HEK293 (cell line): ENCODE results near the gene IQSEC1.

Experiments used
- CTCF ChIA-PET: fragments of 350-600 bp; formaldehyde crosslinking; extraction: SDS; loops from one replicate; lab custom pipeline; 2021; ENCODE audit warnings: antibody characterized with exemption; lab: Yijun Ruan, JAX
- POLR2A ChIA-PET: fragments of 300-600 bp; formaldehyde crosslinking; extraction: SDS; loops from one replicate; lab custom pipeline; 2020; ENCODE audit warnings: antibody characterized with exemption, inconsistent platforms; lab: Yijun Ruan, JAX
- H3K27ac ChIP-seq: fragments of 200-500 bp; sonication (Bioruptor generic); 2 replicates; pipeline ENCODE4 v1.5.1; 2014; ENCODE audit warnings: low read depth, low read length, control low read depth, inconsistent platforms; ENCODE audit errors: extremely low read depth
- H3K36me3 ChIP-seq, 2 experiments: fragments of 200-500 bp in 1 of 2; sonication (Bioruptor generic) in 1 of 2; 1 replicate in 1 of 2; 2 replicates in 1 of 2; pipeline ENCODE4 v1.5.1; 2014 to 2017; ENCODE audit warnings: inconsistent platforms in 2 of 2, low read length in 2 of 2; ENCODE audit not compliant: control insufficient read depth in 2 of 2, insufficient read depth in 1 of 2
- H3K4me1 ChIP-seq: fragments of 200-500 bp; sonication (Bioruptor generic); 2 replicates; pipeline ENCODE4 v1.5.1; 2014; ENCODE audit warnings: mild to moderate bottlenecking, low read length, inconsistent platforms; ENCODE audit not compliant: control insufficient read depth, insufficient read depth
- H3K4me3 ChIP-seq: 2 replicates; pipeline ENCODE4 v1.5.1; 2011; ENCODE audit warnings: low read depth, mild to moderate bottlenecking, control low read depth, low read length, moderate library complexity
- H3K9me3 ChIP-seq: fragments of 200-500 bp; sonication (Bioruptor generic); 2 replicates; pipeline ENCODE4 v1.5.1; 2014; ENCODE audit warnings: low read depth, low read length, inconsistent platforms; ENCODE audit not compliant: control insufficient read depth, insufficient read depth
- EGR2 ChIP-seq: fragments of 450-650 bp; formaldehyde crosslinking; IDR thresholded peaks from 2 replicates; pipeline ENCODE4 v1.5.1; 2016; ENCODE audit warnings: low read depth, missing biosample characterization, missing genetic modification characterization
- GLIS1 ChIP-seq: fragments of 450-650 bp; formaldehyde crosslinking; IDR thresholded peaks from 2 replicates; pipeline ENCODE4 v1.5.1; 2016; ENCODE audit warnings: missing biosample characterization, missing genetic modification characterization
- KLF8 ChIP-seq: fragments of 450-650 bp; formaldehyde crosslinking; IDR thresholded peaks from 2 replicates; pipeline ENCODE4 v1.5.1; 2016; ENCODE audit warnings: missing biosample characterization, missing genetic modification characterization
- YY1 ChIP-seq: fragments of 450-650 bp; formaldehyde crosslinking; IDR thresholded peaks from 2 replicates; pipeline ENCODE4 v1.5.1; 2018; ENCODE audit warnings: missing biosample characterization, missing genetic modification characterization
- ZBTB26 ChIP-seq: fragments of 450-650 bp; formaldehyde crosslinking; optimal IDR thresholded peaks from 2 replicates; pipeline ENCODE3; 2016; ENCODE audit warnings: missing biosample characterization, mild to moderate bottlenecking, missing genetic modification characterization
- ZNF211 ChIP-seq: fragments of 450-650 bp; formaldehyde crosslinking; IDR thresholded peaks from 2 replicates; pipeline ENCODE4 v1.5.1; 2016; ENCODE audit warnings: low read depth, missing biosample characterization, missing genetic modification characterization
- ZNF24 ChIP-seq: fragments of 450-650 bp; formaldehyde crosslinking; IDR thresholded peaks from 2 replicates; pipeline ENCODE4 v1.5.1; 2016; ENCODE audit warnings: missing biosample characterization, missing genetic modification characterization
- ZNF266 ChIP-seq: fragments of 450-650 bp; formaldehyde crosslinking; IDR thresholded peaks from 2 replicates; pipeline ENCODE4 v1.5.1; 2016; ENCODE audit warnings: missing biosample characterization, missing genetic modification characterization, low read depth
- ZNF350 ChIP-seq: fragments of 450-650 bp; formaldehyde crosslinking; IDR thresholded peaks from 2 replicates; pipeline ENCODE4 v1.5.0; 2017; ENCODE audit warnings: missing biosample characterization, mild to moderate bottlenecking, missing genetic modification characterization
- ZNF354C ChIP-seq: fragments of 450-650 bp; formaldehyde crosslinking; IDR thresholded peaks from 2 replicates; pipeline ENCODE4 v1.5.1; 2016; ENCODE audit warnings: missing biosample characterization, missing genetic modification characterization, low read depth, borderline replicate concordance
- ZNF37A ChIP-seq: fragments of 450-650 bp; IDR thresholded peaks from 2 replicates; pipeline ENCODE4 v1.5.1; 2018; ENCODE audit warnings: missing biosample characterization, missing genetic modification characterization
- ZNF433 ChIP-seq: fragments of 450-650 bp; formaldehyde crosslinking; IDR thresholded peaks from 2 replicates; pipeline ENCODE4 v1.5.1; 2016; ENCODE audit warnings: missing biosample characterization, missing genetic modification characterization, low read depth
- ZNF518A ChIP-seq: fragments of 450-650 bp; formaldehyde crosslinking; conservative IDR thresholded peaks from 2 replicates; pipeline ENCODE4 v1.5.1; 2016; ENCODE audit warnings: low read depth, missing biosample characterization, missing genetic modification characterization
- ZNF654 ChIP-seq: fragments of 450-650 bp; formaldehyde crosslinking; IDR thresholded peaks from 2 replicates; pipeline ENCODE4 v1.5.1; 2016; ENCODE audit warnings: low read depth, missing biosample characterization, missing genetic modification characterization
- ZNF670 ChIP-seq: fragments of 450-650 bp; formaldehyde crosslinking; IDR thresholded peaks from 2 replicates; pipeline ENCODE4 v1.5.1; 2016; ENCODE audit warnings: missing biosample characterization, missing genetic modification characterization, low read depth
- TF ChIP-seq, protein P1 (sequence below): fragments of 450-650 bp; formaldehyde crosslinking; IDR thresholded peaks from 2 replicates; pipeline ENCODE4 v1.5.1; 2016; ENCODE audit warnings: missing biosample characterization, missing genetic modification characterization
- TF ChIP-seq, protein P2 (sequence below): fragments of 450-650 bp; formaldehyde crosslinking; IDR thresholded peaks from 2 replicates; pipeline ENCODE4 v1.5.1; 2016; ENCODE audit warnings: missing biosample characterization, missing genetic modification characterization
- TF ChIP-seq, protein P3 (sequence below): fragments of 450-650 bp; formaldehyde crosslinking; conservative IDR thresholded peaks from 2 replicates; pipeline ENCODE4 v1.5.1; 2016; ENCODE audit warnings: low read depth, missing biosample characterization, missing genetic modification characterization

Gene IQSEC1

GRCh38 chr3:12982619-12983101 is 90.6 kb downstream of the IQSEC1 start:
- Histone ChIP-seq H3K27ac (no peak overlapping the region), H3K4me3 (no peak overlapping the region), H3K9me3 (no peaks in the 10 kb centered on the region), H3K4me1 (no peaks in the 10 kb centered on the region), H3K36me3 (no peaks in the 10 kb centered on the region)
- TF ChIP-seq, protein P1, sequence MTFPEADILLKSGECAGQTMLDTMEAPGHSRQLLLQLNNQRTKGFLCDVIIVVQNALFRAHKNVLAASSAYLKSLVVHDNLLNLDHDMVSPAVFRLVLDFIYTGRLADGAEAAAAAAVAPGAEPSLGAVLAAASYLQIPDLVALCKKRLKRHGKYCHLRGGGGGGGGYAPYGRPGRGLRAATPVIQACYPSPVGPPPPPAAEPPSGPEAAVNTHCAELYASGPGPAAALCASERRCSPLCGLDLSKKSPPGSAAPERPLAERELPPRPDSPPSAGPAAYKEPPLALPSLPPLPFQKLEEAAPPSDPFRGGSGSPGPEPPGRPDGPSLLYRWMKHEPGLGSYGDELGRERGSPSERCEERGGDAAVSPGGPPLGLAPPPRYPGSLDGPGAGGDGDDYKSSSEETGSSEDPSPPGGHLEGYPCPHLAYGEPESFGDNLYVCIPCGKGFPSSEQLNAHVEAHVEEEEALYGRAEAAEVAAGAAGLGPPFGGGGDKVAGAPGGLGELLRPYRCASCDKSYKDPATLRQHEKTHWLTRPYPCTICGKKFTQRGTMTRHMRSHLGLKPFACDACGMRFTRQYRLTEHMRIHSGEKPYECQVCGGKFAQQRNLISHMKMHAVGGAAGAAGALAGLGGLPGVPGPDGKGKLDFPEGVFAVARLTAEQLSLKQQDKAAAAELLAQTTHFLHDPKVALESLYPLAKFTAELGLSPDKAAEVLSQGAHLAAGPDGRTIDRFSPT: no peak
- TF ChIP-seq ZNF24 (tag by site-specific recombination) (no peak), ZNF211 (tag by site-specific recombination) (no peak), ZBTB26 (tag by site-specific recombination) (no peak), ZNF266 (no peak), ZNF433 (tag by site-specific recombination) (no peak)
- TF ChIP-seq, protein P2, sequence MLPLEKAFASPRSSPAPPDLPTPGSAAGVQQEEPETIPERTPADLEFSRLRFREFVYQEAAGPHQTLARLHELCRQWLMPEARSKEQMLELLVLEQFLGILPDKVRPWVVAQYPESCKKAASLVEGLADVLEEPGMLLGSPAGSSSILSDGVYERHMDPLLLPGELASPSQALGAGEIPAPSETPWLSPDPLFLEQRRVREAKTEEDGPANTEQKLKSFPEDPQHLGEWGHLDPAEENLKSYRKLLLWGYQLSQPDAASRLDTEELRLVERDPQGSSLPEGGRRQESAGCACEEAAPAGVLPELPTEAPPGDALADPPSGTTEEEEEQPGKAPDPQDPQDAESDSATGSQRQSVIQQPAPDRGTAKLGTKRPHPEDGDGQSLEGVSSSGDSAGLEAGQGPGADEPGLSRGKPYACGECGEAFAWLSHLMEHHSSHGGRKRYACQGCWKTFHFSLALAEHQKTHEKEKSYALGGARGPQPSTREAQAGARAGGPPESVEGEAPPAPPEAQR (tag by site-specific recombination): no peak
- ChIA-PET CTCF (interaction anchor here (0.6 to 4.3 kb wide), 8 partner anchors 10 to 123 kb away, joined by 3 to 32 read pairs (median 6); no protein-coding TSS in a partner anchor), POLR2A (no interaction called here)

GRCh38 chr3:12981306-12982275 is 91.6 kb downstream of the IQSEC1 start:
- ChIA-PET POLR2A (no interaction called here), CTCF (interaction anchor here (0.8 to 2.9 kb wide), 6 partner anchors 9 to 114 kb away, joined by 3 to 17 read pairs (median 6); no protein-coding TSS in a partner anchor)
- H3K27ac ChIP-seq: no peak overlapping the region
- H3K36me3 ChIP-seq: no peaks in the 10 kb centered on the region
- no peaks in the 10 kb centered on the region for H3K9me3 ChIP-seq
- no peak overlapping the region for H3K4me3 ChIP-seq
- no peaks in the 10 kb centered on the region for H3K4me1 ChIP-seq
- TF ChIP-seq EGR2 (no peak), GLIS1 (no peak), ZNF350 (tag by site-specific recombination) (no peak), ZNF670 (tag by site-specific recombination) (no peak), ZNF354C (tag by site-specific recombination) (no peak), KLF8 (tag by site-specific recombination) (no peak), ZNF37A (tag by site-specific recombination) (no peak), YY1 (tag by site-specific recombination) (no peak), ZNF518A (tag by site-specific recombination) (no peak), ZNF654 (tag by site-specific recombination) (no peak)
- TF ChIP-seq, protein P3, sequence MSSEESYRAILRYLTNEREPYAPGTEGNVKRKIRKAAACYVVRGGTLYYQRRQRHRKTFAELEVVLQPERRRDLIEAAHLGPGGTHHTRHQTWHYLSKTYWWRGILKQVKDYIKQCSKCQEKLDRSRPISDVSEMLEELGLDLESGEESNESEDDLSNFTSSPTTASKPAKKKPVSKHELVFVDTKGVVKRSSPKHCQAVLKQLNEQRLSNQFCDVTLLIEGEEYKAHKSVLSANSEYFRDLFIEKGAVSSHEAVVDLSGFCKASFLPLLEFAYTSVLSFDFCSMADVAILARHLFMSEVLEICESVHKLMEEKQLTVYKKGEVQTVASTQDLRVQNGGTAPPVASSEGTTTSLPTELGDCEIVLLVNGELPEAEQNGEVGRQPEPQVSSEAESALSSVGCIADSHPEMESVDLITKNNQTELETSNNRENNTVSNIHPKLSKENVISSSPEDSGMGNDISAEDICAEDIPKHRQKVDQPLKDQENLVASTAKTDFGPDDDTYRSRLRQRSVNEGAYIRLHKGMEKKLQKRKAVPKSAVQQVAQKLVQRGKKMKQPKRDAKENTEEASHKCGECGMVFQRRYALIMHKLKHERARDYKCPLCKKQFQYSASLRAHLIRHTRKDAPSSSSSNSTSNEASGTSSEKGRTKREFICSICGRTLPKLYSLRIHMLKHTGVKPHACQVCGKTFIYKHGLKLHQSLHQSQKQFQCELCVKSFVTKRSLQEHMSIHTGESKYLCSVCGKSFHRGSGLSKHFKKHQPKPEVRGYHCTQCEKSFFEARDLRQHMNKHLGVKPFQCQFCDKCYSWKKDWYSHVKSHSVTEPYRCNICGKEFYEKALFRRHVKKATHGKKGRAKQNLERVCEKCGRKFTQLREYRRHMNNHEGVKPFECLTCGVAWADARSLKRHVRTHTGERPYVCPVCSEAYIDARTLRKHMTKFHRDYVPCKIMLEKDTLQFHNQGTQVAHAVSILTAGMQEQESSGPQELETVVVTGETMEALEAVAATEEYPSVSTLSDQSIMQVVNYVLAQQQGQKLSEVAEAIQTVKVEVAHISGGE (tag by site-specific recombination): no peak
